HL-60/S4 treated with phorbol 12-myristate 13-acetate at 8.2 ng/mL for 4 days and 3 days (cell line): ENCODE results near the gene RPGR.

ENCODE experiments used
- in situ Hi-C: fragments of 300-500 bp; cut with MboI; formaldehyde crosslinking; loops from 2 replicates; pipeline ENCODE4 v1.15.0; 2022; ENCODE audit warnings: low sequenced_read_pairs

RPGR gene

GRCh38 chrX:38332505-38332904 lies 5.2 kb upstream of the RPGR start:
- in situ Hi-C loops: no loop called here

DNA sequence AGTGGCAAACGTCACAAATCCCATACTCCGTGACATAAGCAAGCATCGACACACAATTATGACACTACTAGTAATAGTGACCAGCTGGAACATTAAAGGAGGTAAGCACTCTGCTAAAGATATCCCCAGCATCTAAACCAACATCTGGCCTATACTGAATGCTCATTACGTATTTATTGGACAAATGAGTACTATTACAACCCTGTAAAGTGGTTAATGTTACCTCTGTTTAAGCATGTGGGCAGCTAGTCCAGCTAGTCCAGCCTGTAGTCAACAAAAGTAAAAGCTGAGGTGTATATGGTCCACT lies 419 bp upstream of the RPGR start:
- in situ Hi-C loops: no loop called here

GRCh38 chrX:38326086-38326485 lies 1.2 kb downstream of the RPGR start:
- in situ Hi-C loops: no loop called here

- in situ Hi-C loops: no loop called here
These were observed 6.5 kb downstream of the RPGR start for GRCh38 chrX:38320819-38321218.

- in situ Hi-C loops: no loop called here
These were observed 8.7 kb downstream of the RPGR start for GRCh38 chrX:38318606-38319005.

- in situ Hi-C loops: no loop called here
These were observed 9.1 kb downstream of the RPGR start for GRCh38 chrX:38318196-38318595.

DNA sequence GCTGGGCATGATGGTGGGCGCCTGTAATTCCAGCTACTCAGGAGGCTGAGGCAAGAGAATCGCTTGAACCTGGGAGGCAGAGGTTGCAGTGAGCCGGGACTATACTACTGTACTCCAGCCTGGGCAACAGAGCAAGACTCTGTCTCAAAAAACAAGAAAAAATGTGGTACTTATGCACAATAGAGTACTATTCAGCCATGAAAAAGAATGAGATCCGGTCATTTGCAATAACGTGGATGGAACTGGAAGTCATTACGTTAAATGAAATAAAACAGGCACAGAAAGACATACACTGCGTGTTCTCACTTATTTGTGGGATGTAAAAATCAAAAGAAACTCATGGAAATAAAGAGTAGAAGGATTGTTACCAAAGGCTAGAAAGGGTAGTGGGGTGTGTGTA lies 12.1 kb downstream of the RPGR start:
- in situ Hi-C loops: no loop called here

- in situ Hi-C loops: no loop called here
These were observed 14.1 kb downstream of the RPGR start for GRCh38 chrX:38313190-38313589.

GRCh38 chrX:38312436-38312835 lies 14.9 kb downstream of the RPGR start:
- in situ Hi-C loops: no loop called here

DNA sequence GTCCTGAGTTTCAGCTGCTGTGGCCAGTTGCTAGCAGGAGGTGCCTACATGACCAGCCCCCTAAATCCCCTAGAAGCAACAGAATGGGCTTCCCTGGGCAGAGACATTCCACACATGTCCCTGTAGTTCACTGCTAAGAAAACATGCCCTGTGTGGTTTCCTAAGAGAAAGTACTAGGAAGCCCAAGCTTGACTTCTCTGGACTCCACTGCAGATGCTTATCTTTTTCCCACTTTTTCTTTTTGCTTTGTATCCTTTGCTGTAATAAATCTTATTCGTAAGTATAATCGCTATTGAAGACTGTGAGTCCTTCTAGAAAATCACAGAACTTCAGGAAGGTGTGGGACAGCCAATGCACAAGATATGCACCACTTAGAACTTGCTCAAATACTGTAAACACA lies 15.6 kb downstream of the RPGR start:
- in situ Hi-C loops: no loop called here

DNA sequence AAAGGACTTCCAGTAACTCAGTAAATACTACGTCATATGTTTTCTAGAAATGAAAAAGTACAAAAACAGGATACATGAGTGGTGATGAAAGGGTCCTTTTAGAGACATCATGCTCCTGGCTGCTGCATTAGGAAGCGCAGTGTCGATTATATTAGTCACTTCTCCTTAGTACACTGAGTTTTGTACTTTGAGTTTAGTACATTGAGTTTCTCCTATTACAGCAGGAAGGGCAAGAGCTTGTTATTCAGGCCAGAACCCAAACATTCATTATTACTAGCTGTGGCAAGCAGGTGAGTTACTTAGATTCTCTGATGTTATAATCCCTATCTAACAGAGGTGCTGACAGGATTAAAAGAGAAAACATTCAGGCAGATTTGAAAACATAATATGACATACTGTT lies 21.3 kb downstream of the RPGR start:
- in situ Hi-C loops: no loop called here

DNA sequence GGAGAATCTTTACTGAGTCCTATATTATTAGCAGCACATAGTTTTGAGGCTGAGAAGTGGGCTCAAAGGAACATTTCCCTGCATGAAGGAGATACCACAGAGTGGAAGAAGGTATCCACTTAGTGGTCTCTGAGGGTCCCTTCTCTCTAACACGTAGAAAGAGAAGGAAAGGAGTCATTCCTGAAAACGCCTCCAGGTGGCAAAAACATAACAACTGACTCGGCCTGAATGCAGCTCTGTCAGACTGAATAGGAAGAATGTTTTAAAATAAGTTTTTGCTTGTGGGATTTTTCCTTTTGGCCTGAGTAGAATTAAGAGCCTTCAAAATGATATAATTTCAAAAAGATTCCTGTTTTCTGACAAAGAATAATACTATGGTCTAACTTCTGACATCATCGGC lies 23.3 kb downstream of the RPGR start:
- in situ Hi-C loops: no loop called here

GRCh38 chrX:38293741-38294140 lies 33.6 kb downstream of the RPGR start:
- in situ Hi-C loops: no loop called here

DNA sequence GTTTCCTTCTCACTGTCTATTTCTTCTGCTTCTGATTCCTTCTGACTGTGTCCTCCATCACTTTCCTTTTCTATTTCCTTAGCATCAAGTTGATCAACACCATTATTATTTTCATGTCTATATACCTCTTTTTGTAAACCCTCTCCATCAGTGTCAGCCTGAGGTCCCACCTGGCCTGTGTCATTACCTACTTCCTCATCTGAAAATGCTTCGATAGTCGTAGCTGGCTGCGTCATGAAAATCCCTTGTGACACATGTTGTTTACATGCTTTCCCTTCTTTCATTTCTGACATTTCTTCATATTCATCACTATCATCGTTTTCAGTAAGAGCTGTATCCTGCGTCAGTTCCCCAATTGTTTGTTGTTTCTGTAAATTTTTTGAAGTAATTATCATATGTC lies 39.6 kb downstream of the RPGR start:
- in situ Hi-C loops: no loop called here

GRCh38 chrX:38285649-38286048 lies 41.7 kb downstream of the RPGR start:
- in situ Hi-C loops: no loop called here

GRCh38 chrX:38282049-38282448 lies 45.3 kb downstream of the RPGR start:
- in situ Hi-C loops: no loop called here

DNA sequence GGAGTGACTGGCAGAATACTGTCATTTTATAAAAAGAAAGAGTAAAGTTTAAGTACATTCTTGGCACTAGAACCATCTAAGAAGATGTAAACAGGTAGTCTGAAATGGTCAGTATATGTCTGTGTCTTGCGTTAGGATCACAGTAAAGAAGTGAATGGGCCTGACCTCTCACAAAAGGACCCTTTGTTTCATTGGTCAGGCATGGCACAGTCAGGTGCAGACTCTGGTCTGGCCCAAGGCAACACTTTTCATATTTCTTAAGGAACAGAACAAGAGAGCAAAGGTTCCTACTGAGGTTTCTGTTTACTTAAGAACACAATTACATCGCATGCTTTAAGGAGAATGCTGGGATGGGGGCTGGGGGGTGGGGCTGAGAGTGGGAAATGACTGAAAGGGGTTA lies 48.1 kb downstream of the RPGR start:
- in situ Hi-C loops: no loop called here

GRCh38 chrX:38278682-38279081 lies 48.6 kb downstream of the RPGR start:
- in situ Hi-C loops: no loop called here

- in situ Hi-C loops: no loop called here
These were observed 49.5 kb downstream of the RPGR start for GRCh38 chrX:38277802-38278201.

- in situ Hi-C loops: no loop called here
These were observed 50.2 kb downstream of the RPGR start for GRCh38 chrX:38277136-38277535.

GRCh38 chrX:38276089-38276488 lies 51.2 kb downstream of the RPGR start:
- in situ Hi-C loops: no loop called here

DNA sequence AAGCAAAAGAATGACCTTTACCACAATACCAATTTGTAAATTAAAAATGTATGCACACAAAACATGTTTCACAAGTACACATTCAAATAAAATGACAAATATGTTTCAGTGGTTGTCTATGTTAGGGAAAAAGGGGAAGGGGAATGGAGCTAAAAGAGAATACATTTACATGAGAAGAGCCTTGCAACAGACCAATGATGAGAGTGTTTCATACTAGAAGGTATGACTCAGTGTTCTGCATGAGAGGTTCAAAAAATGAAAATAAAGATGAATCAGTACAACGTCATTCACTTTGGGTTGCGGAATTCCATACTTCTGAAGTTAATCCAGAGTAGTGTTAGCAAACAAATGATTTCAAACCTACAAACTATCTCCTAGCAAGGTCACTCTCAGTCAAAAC lies 51.7 kb downstream of the RPGR start:
- in situ Hi-C loops: no loop called here

- in situ Hi-C loops: no loop called here
These were observed 53.9 kb downstream of the RPGR start for GRCh38 chrX:38273453-38273852.

DNA sequence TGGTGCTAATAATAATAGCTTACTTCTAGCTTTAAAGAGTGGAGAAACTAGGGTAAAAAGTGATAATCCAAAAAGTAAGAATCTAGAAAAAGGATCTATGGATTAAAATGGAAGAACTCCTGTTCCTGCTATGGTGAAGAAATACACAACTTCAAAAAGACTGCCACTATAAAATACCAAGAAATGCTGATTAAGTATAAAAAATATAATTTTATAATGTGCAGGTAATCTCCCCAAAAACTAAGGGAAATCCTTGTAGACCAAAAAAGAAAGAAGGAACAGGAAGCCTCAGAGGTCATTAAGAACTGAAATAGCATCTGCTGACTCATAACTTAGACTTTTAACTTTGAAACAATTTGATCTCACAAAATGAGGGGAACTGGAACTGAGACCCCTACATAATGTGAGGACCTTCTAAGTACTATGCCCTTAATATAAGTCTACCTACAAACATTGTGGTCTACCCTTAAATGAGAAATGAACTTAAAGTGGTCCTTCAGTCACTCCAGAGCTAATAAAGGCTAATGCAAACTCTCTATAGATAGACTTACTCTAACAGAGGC lies 56.1 kb downstream of the RPGR start:
- in situ Hi-C loops: no loop called here
